ENCODE measurements around the gene TRIM45.

Gene TRIM45

GRCh38 chr1:117093091-117093534, 28.4 kb downstream of the TRIM45 start:
- H3K27ac ChIP-seq (ENCODE audit: low read depth, low read length), result no peak overlapping the region
- TF ChIP-seq CTCF (IDR thresholded peaks at IDR 0.05; ENCODE audit: insufficient read depth, low read length, poor library complexity, severe bottlenecking), result no peak
- TF ChIP-seq EZH2phosphoT487 (conservative IDR thresholded peaks at IDR 0.05; ENCODE audit: low read length), result no peak
- H3K36me3 ChIP-seq (ENCODE audit: low read length), result peaks cover 78% of the 10 kb centered on the region

GRCh38 chr1:117092594-117092993, 29.0 kb downstream of the TRIM45 start:
- Histone ChIP-seq H3K9me3 (ENCODE audit: insufficient read depth, low read length) (no peaks in the 10 kb centered on the region), H3K36me3 (ENCODE audit: low read length) (peaks cover 77% of the 10 kb centered on the region), H2AFZ (ENCODE audit: low read depth, low read length, severe bottlenecking) (no peak overlapping the region), H3K79me2 (ENCODE audit: insufficient read depth, low read length) (no peaks in the 10 kb centered on the region), H3K9me2 (replicated peaks; ENCODE audit: insufficient read depth, low read length) (no peaks in the 10 kb centered on the region), H3K4me3 (ENCODE audit: insufficient read depth, low read length, poor library complexity, severe bottlenecking) (no peak overlapping the region), H3K27ac (ENCODE audit: low read depth, low read length) (no peak overlapping the region), H4K20me1 (ENCODE audit: low read depth, low read length) (no peaks in the 10 kb centered on the region), H3K27me3 (ENCODE audit: low read length) (no peaks in the 10 kb centered on the region), H3F3A (ENCODE audit: insufficient read depth) (no peaks in the 10 kb centered on the region), H3K9ac (ENCODE audit: low read length) (no peak overlapping the region), H3K4me2 (ENCODE audit: low read depth, low read length, poor library complexity, severe bottlenecking) (no peak overlapping the region)
- TF ChIP-seq EZH2phosphoT487 (conservative IDR thresholded peaks at IDR 0.05; ENCODE audit: low read length) (no peak), CTCF (IDR thresholded peaks at IDR 0.05; ENCODE audit: insufficient read depth, low read length, poor library complexity, severe bottlenecking) (no peak)

More at GRCh38 chr1:117093091-117093534, 28.4 kb downstream of the TRIM45 start:
- no peaks in the 10 kb centered on the region for H4K20me1 ChIP-seq (ENCODE audit: low read depth, low read length)
- H3K4me2 ChIP-seq (ENCODE audit: low read depth, low read length, poor library complexity, severe bottlenecking), result no peak overlapping the region
- no peaks in the 10 kb centered on the region for H3F3A ChIP-seq (ENCODE audit: insufficient read depth)
- no peaks in the 10 kb centered on the region for H3K79me2 ChIP-seq (ENCODE audit: insufficient read depth, low read length)
- no peaks in the 10 kb centered on the region for H3K9me3 ChIP-seq (ENCODE audit: insufficient read depth, low read length)
- no peak overlapping the region for H2AFZ ChIP-seq (ENCODE audit: low read depth, low read length, severe bottlenecking)
- H3K4me3 ChIP-seq (ENCODE audit: insufficient read depth, low read length, poor library complexity, severe bottlenecking), result no peak overlapping the region
- no peak overlapping the region for H3K9ac ChIP-seq (ENCODE audit: low read length)
- H3K27me3 ChIP-seq (ENCODE audit: low read length), result no peaks in the 10 kb centered on the region
- no peaks in the 10 kb centered on the region for H3K9me2 ChIP-seq (replicated peaks; ENCODE audit: insufficient read depth, low read length)

GRCh38 chr1:117089996-117090395, 31.6 kb downstream of the TRIM45 start:
- no peak overlapping the region for H3K27ac ChIP-seq (ENCODE audit: low read depth, low read length)
- no peak overlapping the region for H3K9ac ChIP-seq (ENCODE audit: low read length)
- H4K20me1 ChIP-seq (ENCODE audit: low read depth, low read length), result no peaks in the 10 kb centered on the region
- H2AFZ ChIP-seq (ENCODE audit: low read depth, low read length, severe bottlenecking), result no peak overlapping the region
- no peak for TF ChIP-seq CTCF (IDR thresholded peaks at IDR 0.05; ENCODE audit: insufficient read depth, low read length, poor library complexity, severe bottlenecking)
- no peak for TF ChIP-seq EZH2phosphoT487 (conservative IDR thresholded peaks at IDR 0.05; ENCODE audit: low read length)
- no peaks in the 10 kb centered on the region for H3K9me2 ChIP-seq (replicated peaks; ENCODE audit: insufficient read depth, low read length)
- H3K79me2 ChIP-seq (ENCODE audit: insufficient read depth, low read length), result no peaks in the 10 kb centered on the region
- no peaks in the 10 kb centered on the region for H3F3A ChIP-seq (ENCODE audit: insufficient read depth)
- H3K36me3 ChIP-seq (ENCODE audit: low read length), result peaks cover 69% of the 10 kb centered on the region
- no peaks in the 10 kb centered on the region for H3K27me3 ChIP-seq (ENCODE audit: low read length)
- no peak overlapping the region for H3K4me3 ChIP-seq (ENCODE audit: insufficient read depth, low read length, poor library complexity, severe bottlenecking)
- H3K4me2 ChIP-seq (ENCODE audit: low read depth, low read length, poor library complexity, severe bottlenecking), result no peak overlapping the region
- no peaks in the 10 kb centered on the region for H3K9me3 ChIP-seq (ENCODE audit: insufficient read depth, low read length)

Measured in SU-DHL-6 (cell line).